Hepatocyte (in vitro differentiated cells): ENCODE data around the gene APEH. TPM values are rescaled to one million over a fixed set of nuclear protein-coding genes. Genes with fewer than 3 reads are reported as not detected.

Source experiments
- DNase-seq: peaks from one replicate; pipeline ENCODE4 v3.0.0-alpha.2; 2016; ENCODE audit warnings: low spot score
- H2AFZ ChIP-seq: fragments of 200-600 bp; sonication (generic); 2 replicates; pipeline ENCODE4 v1.6.0; 2016; ENCODE audit warnings: antibody characterized with exemption, mild to moderate bottlenecking
- H3K27ac ChIP-seq: fragments of 200-600 bp; sonication (generic); 2 replicates; pipeline ENCODE4 v1.5.1; 2016; ENCODE audit warnings: mild to moderate bottlenecking
- H3K27me3 ChIP-seq: fragments of 200-600 bp; sonication (generic); 2 replicates; pipeline ENCODE4 v1.6.1; 2016
- H3K36me3 ChIP-seq: fragments of 200-600 bp; sonication (generic); replicated peaks from 2 replicates; pipeline ENCODE4 v1.5.1; 2016; ENCODE audit warnings: low read depth; ENCODE audit not compliant: insufficient read depth
- H3K4me1 ChIP-seq: fragments of 200-600 bp; sonication (generic); 2 replicates; pipeline ENCODE4 v1.5.1; 2016; ENCODE audit warnings: mild to moderate bottlenecking, moderate library complexity; ENCODE audit not compliant: insufficient read depth
- H3K4me2 ChIP-seq: fragments of 200-600 bp; sonication (generic); 2 replicates; pipeline ENCODE4 v1.6.0; 2016
- H3K4me3 ChIP-seq: fragments of 200-600 bp; sonication (generic); 2 replicates; pipeline ENCODE4 v1.5.1; 2016; ENCODE audit warnings: mild to moderate bottlenecking
- H3K79me2 ChIP-seq: fragments of 200-600 bp; sonication (generic); 2 replicates; pipeline ENCODE4 v1.6.0; 2017; ENCODE audit warnings: mild to moderate bottlenecking
- H3K9me2 ChIP-seq: fragments of 200-600 bp; sonication (generic); replicated peaks from 2 replicates; pipeline ENCODE4 v1.6.0; 2017; ENCODE audit warnings: mild to moderate bottlenecking; ENCODE audit not compliant: insufficient read depth
- H3K9me3 ChIP-seq: fragments of 200-600 bp; sonication (generic); 2 replicates; pipeline ENCODE4 v1.5.1; 2016; ENCODE audit warnings: low read depth, mild to moderate bottlenecking
- H4K20me1 ChIP-seq: fragments of 200-600 bp; sonication (generic); 2 replicates; pipeline ENCODE4 v1.6.0; 2016; ENCODE audit warnings: mild to moderate bottlenecking; ENCODE audit not compliant: insufficient read depth, poor library complexity, severe bottlenecking
- EZH2 ChIP-seq: fragments of 200-600 bp; sonication (generic); IDR thresholded peaks from 2 replicates; pipeline ENCODE4 v1.6.1; 2016; ENCODE audit warnings: antibody characterized with exemption, mild to moderate bottlenecking, borderline replicate concordance
- EZH2phosphoT487 ChIP-seq: fragments of 200-600 bp; sonication (generic); IDR thresholded peaks from one replicate; pipeline ENCODE4 v1.6.1; 2018; ENCODE audit warnings: antibody characterized with exemption, mild to moderate bottlenecking, low read depth, moderate library complexity; ENCODE audit not compliant: unreplicated experiment, severe bottlenecking
- WGBS: methylation state at CpG from one replicate; pipeline ENCODE4 v1.1.6; 2016; ENCODE audit warnings: low lambda C conversion rate; ENCODE audit errors: missing lambda C conversion rate; 5-methylcytosine and 5-hydroxymethylcytosine counted together
- polyA plus RNA-seq: library from polyadenylated mRNA; unstranded; fragments of >200 nt; fragmentation: Nextera tagmentation; extraction: Ambion mirVana; gene quantifications from 2 replicates; pipeline ENCODE4 v1.2.1, GENCODE V29; 2016
- total RNA-seq: library from RNA; depleted of rRNA; stranded (reverse); fragments of >200 nt; gene quantifications from 2 replicates; pipeline ENCODE4 v1.2.3, GENCODE V29; 2014
- TF ChIP-seq, protein P1 (sequence below): fragments of 200-600 bp; sonication (generic); IDR thresholded peaks from 2 replicates; pipeline ENCODE4 v1.5.1; 2016; ENCODE audit warnings: antibody characterized with exemption, mild to moderate bottlenecking; ENCODE audit not compliant: poor library complexity

APEH gene
- total and polyA plus RNA-seq, 2 experiments from 2014 or later: 120 to 148 TPM

GRCh38 chr3:49715611-49716121 is 41.5 kb downstream of the APEH start:
- 98% methylated on average over 13 of the region's 13 CpGs for WGBS
- H4K20me1 ChIP-seq: peaks cover 3% of the 10 kb centered on the region
- H3K9me2 ChIP-seq: no peaks in the 10 kb centered on the region
- no peaks in the 10 kb centered on the region for H3K27me3 ChIP-seq
- peak; percentile 2 for DNase-seq
- no peaks in the 10 kb centered on the region for H3K9me3 ChIP-seq
- peaks cover 10% of the 10 kb centered on the region for H3K4me1 ChIP-seq
- H3K4me2 ChIP-seq: no peak overlapping the region
- H3K36me3 ChIP-seq: no peaks in the 10 kb centered on the region
- H3K27ac ChIP-seq: no peak overlapping the region
- no peak overlapping the region for H3K4me3 ChIP-seq
- TF ChIP-seq EZH2phosphoT487 (no peak), EZH2 (no peak)
- TF ChIP-seq, protein P1, sequence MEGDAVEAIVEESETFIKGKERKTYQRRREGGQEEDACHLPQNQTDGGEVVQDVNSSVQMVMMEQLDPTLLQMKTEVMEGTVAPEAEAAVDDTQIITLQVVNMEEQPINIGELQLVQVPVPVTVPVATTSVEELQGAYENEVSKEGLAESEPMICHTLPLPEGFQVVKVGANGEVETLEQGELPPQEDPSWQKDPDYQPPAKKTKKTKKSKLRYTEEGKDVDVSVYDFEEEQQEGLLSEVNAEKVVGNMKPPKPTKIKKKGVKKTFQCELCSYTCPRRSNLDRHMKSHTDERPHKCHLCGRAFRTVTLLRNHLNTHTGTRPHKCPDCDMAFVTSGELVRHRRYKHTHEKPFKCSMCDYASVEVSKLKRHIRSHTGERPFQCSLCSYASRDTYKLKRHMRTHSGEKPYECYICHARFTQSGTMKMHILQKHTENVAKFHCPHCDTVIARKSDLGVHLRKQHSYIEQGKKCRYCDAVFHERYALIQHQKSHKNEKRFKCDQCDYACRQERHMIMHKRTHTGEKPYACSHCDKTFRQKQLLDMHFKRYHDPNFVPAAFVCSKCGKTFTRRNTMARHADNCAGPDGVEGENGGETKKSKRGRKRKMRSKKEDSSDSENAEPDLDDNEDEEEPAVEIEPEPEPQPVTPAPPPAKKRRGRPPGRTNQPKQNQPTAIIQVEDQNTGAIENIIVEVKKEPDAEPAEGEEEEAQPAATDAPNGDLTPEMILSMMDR: no peak
- no peak overlapping the region for H2AFZ ChIP-seq
- H3K79me2 ChIP-seq: no peaks in the 10 kb centered on the region

- Histone ChIP-seq H3K9me3 (no peaks in the 10 kb centered on the region), H3K36me3 (no peaks in the 10 kb centered on the region), H3K27me3 (no peaks in the 10 kb centered on the region), H4K20me1 (peaks cover 3% of the 10 kb centered on the region), H3K27ac (no peak overlapping the region), H3K4me2 (no peak overlapping the region), H2AFZ (no peak overlapping the region), H3K4me1 (peaks cover 10% of the 10 kb centered on the region), H3K4me3 (no peak overlapping the region), H3K79me2 (no peaks in the 10 kb centered on the region), H3K9me2 (no peaks in the 10 kb centered on the region)
- peak; percentile 3 for DNase-seq
- TF ChIP-seq EZH2phosphoT487: no peak
- TF ChIP-seq, protein P1: no peak
- no peak for TF ChIP-seq EZH2
- 94% methylated on average over 7 of the region's 7 CpGs for WGBS
Observed at GRCh38 chr3:49716169-49716568, 42.0 kb downstream of the APEH start.

- peaks cover 10% of the 10 kb centered on the region for H3K4me1 ChIP-seq
- H3K27ac ChIP-seq: no peak overlapping the region
- 95% methylated on average over 15 of the region's 16 CpGs for WGBS
- H3K9me2 ChIP-seq: no peaks in the 10 kb centered on the region
- TF ChIP-seq, protein P1: no peak
- TF ChIP-seq EZH2phosphoT487 (no peak), EZH2 (no peak)
- no peaks in the 10 kb centered on the region for H3K36me3 ChIP-seq
- H3K27me3 ChIP-seq: no peaks in the 10 kb centered on the region
- no peak overlapping the region for H2AFZ ChIP-seq
- H3K4me3 ChIP-seq: no peak overlapping the region
- no peaks in the 10 kb centered on the region for H3K9me3 ChIP-seq
- H4K20me1 ChIP-seq: peaks cover 3% of the 10 kb centered on the region
- H3K79me2 ChIP-seq: no peaks in the 10 kb centered on the region
- H3K4me2 ChIP-seq: no peak overlapping the region
- peak; percentile 3 for DNase-seq
Observed at GRCh38 chr3:49716691-49717210, 42.6 kb downstream of the APEH start.
